HG02840 (cell line): Measurements from ENCODE around the gene MGRN1.
"Not testable (repeated sequence)": the region's sequence is repeated elsewhere in the genome, so short reads cannot be mapped to it uniquely, and the experiment has no call there.

Experiments used
- ATAC-seq: cut with Tn5 transposase; IDR thresholded peaks from one replicate; pipeline ENCODE4 v1.9.1; 2021; ENCODE audit warnings: mild to moderate bottlenecking, moderate library complexity, moderate number of reproducible peaks; ENCODE audit not compliant: unreplicated experiment, low FRiP score

MGRN1 gene

GRCh38 chr16:4714996-4715395 is 90.4 kb downstream of the MGRN1 start:
- ATAC-seq: no peak

GRCh38 chr16:4718466-4718865 is 93.8 kb downstream of the MGRN1 start:
- no peak for ATAC-seq

- ATAC-seq: no peak
These were observed 98.6 kb downstream of the MGRN1 start for GRCh38 chr16:4723071-4723767.

GRCh38 chr16:4724661-4725270 is 100.1 kb downstream of the MGRN1 start:
- ATAC-seq: no peak

GRCh38 chr16:4726616-4727015 is 102.0 kb downstream of the MGRN1 start:
- ATAC-seq: no peak

GRCh38 chr16:4728676-4729075 is 104.0 kb downstream of the MGRN1 start:
- no peak for ATAC-seq

- no peak for ATAC-seq
These were observed 105.2 kb downstream of the MGRN1 start for GRCh38 chr16:4729876-4730275.

GRCh38 chr16:4733211-4733742 is 108.7 kb downstream of the MGRN1 start:
- ATAC-seq: no peak

GRCh38 chr16:4733747-4734062 is 109.1 kb downstream of the MGRN1 start:
- no peak for ATAC-seq

- ATAC-seq: peak; percentile 75
These were observed 109.6 kb downstream of the MGRN1 start, which contains the start of the genes ANKS3 and DNAAF8 for GRCh38 chr16:4734063-4734729. Gene ANKS3, minus strand, starts transcription at chr16:4734271. Its CDS starts 4,122 bp downstream, at chr16:4730149. Gene DNAAF8, plus strand, starts transcription at chr16:4734537. Its CDS starts 1,978 bp downstream, at chr16:4736515.

- peak; percentile 55 for ATAC-seq
These were observed 110.3 kb downstream of the MGRN1 start for GRCh38 chr16:4734730-4735535.

GRCh38 chr16:4736546-4736945 is 111.9 kb downstream of the MGRN1 start:
- ATAC-seq: no peak

- no peak for ATAC-seq
These were observed 112.9 kb downstream of the MGRN1 start for GRCh38 chr16:4737545-4737944.

GRCh38 chr16:4738370-4738769 is 113.7 kb downstream of the MGRN1 start:
- ATAC-seq: not testable (repeated sequence)
